H1 (cell line): ENCODE results near the gene USP35. TPM values are rescaled to one million over a fixed set of nuclear protein-coding genes. Genes with fewer than 3 reads are reported as not detected.

Experiments used
- CTCF ChIA-PET: fragments of 300-600 bp; sonication (Branson Sonifier 250); formaldehyde crosslinking; loops from one replicate; lab custom pipeline; 2021; ENCODE audit not compliant: partially characterized antibody; lab: Charles Lee
- POLR2A ChIA-PET: fragments of 300-600 bp; sonication (Branson Sonifier 250); formaldehyde crosslinking; loops from one replicate; lab custom pipeline; 2021; ENCODE audit warnings: inconsistent platforms; ENCODE audit not compliant: partially characterized antibody; lab: Charles Lee
- DNase-seq, 2 experiments: peaks; one replicate each; pipeline versions ENCODE4 v3.0.0 to v3.0.0-alpha.2; 2010 to 2022; ENCODE audit warnings: low spot score in 2 of 2, low read depth in 1 of 2, mixed read lengths in 1 of 2
- FAIRE-seq: peaks from 2 replicates; lab custom pipeline; 2011; peaks lifted over from hg19 to GRCh38; lab: Jason Lieb, UNC
- H2AFZ ChIP-seq: 2 replicates; pipeline ENCODE4 v1.8.1; 2012; ENCODE audit warnings: low read length, inconsistent platforms
- H2AK5ac ChIP-seq: 2 replicates; pipeline ENCODE4 v1.6.1; 2013; ENCODE audit warnings: low read depth, low read length
- H2BK120ac ChIP-seq: replicated peaks from 2 replicates; pipeline ENCODE3; 2013; ENCODE audit warnings: low read depth, low read length, inconsistent platforms
- H2BK12ac ChIP-seq: 2 replicates; pipeline ENCODE4 v1.6.1; 2013; ENCODE audit warnings: low read depth, low read length
- H2BK15ac ChIP-seq: 2 replicates; pipeline ENCODE4 v1.6.1; 2013; ENCODE audit warnings: low read length
- H2BK20ac ChIP-seq: 2 replicates; pipeline ENCODE4 v1.6.1; 2013; ENCODE audit warnings: low read length
- H2BK5ac ChIP-seq: 2 replicates; pipeline ENCODE4 v1.6.1; 2013; ENCODE audit warnings: low read depth, low read length
- H3K14ac ChIP-seq: 2 replicates; pipeline ENCODE4 v1.6.1; 2013; ENCODE audit warnings: inconsistent platforms; ENCODE audit not compliant: insufficient read length
- H3K18ac ChIP-seq: 2 replicates; pipeline ENCODE4 v1.6.1; 2013; ENCODE audit warnings: low read length; ENCODE audit errors: extremely low read depth
- H3K23ac ChIP-seq: 2 replicates; pipeline ENCODE4 v1.6.1; 2013; ENCODE audit warnings: inconsistent platforms; ENCODE audit not compliant: insufficient read length
- H3K23me2 ChIP-seq: 2 replicates; pipeline ENCODE4 v1.6.1; 2013; ENCODE audit warnings: low read depth, low read length
- H3K27ac ChIP-seq: 2 replicates; pipeline ENCODE4 v1.6.1; 2011; ENCODE audit warnings: low read depth, low read length, inconsistent platforms
- H3K27me3 ChIP-seq, 4 experiments: replicated peaks in 1 of 4; 1 replicate in 1 of 4; 2 replicates in 3 of 4; pipeline versions ENCODE4 v1.6.1 to v1.8.1; 2011 to 2013; ENCODE audit warnings: low read length in 3 of 4, mild to moderate bottlenecking in 3 of 4, inconsistent platforms in 2 of 4, mixed read lengths in 2 of 4, moderate library complexity in 1 of 4; ENCODE audit not compliant: control insufficient read depth in 3 of 4, insufficient read depth in 3 of 4; ENCODE audit errors: extremely low read depth in 1 of 4
- H3K36me3 ChIP-seq, 4 experiments: 2 replicates each; pipeline versions ENCODE4 v1.6.1 to v1.8.1; 2011 to 2013; ENCODE audit warnings: mild to moderate bottlenecking in 4 of 4, low read length in 3 of 4, moderate library complexity in 2 of 4, control low read depth in 1 of 4, inconsistent platforms in 1 of 4; ENCODE audit not compliant: insufficient read depth in 4 of 4, control insufficient read depth in 2 of 4
- H3K4ac ChIP-seq: replicated peaks from 2 replicates; pipeline ENCODE3; 2013; ENCODE audit warnings: low read length, low read depth, mixed read lengths, inconsistent platforms; ENCODE audit not compliant: insufficient read length
- H3K4me1 ChIP-seq, 4 experiments: replicated peaks in 1 of 4; 1 replicate in 1 of 4; 2 replicates in 3 of 4; pipeline versions ENCODE4 v1.6.1 to v1.8.1; 2011 to 2013; ENCODE audit warnings: low read length in 3 of 4, inconsistent platforms in 2 of 4, mixed read lengths in 1 of 4; ENCODE audit not compliant: insufficient read depth in 4 of 4, control insufficient read depth in 3 of 4
- H3K4me2 ChIP-seq, 2 experiments: 2 replicates each; pipeline versions ENCODE4 v1.6.1 to v1.8.1; 2011 to 2013; ENCODE audit warnings: low read depth in 2 of 2, low read length in 2 of 2, control low read depth in 1 of 2, inconsistent platforms in 1 of 2, mild to moderate bottlenecking in 1 of 2; ENCODE audit not compliant: insufficient read depth in 1 of 2
- H3K4me3 ChIP-seq, 4 experiments: fragments of 200-600, 300-600 bp in 1 of 4; sonication (generic), shearing (Covaris generic), sonication (Bioruptor Twin) in 1 of 4; 2 replicates each; pipeline versions ENCODE4 v1.5.1 to v1.8.1; 2011 to 2016; ENCODE audit warnings: low read length in 4 of 4, low read depth in 3 of 4, control low read depth in 2 of 4, inconsistent platforms in 2 of 4, mild to moderate bottlenecking in 2 of 4, mixed read lengths in 1 of 4, moderate library complexity in 1 of 4; ENCODE audit not compliant: insufficient read depth in 2 of 4; ENCODE audit errors: extremely low read depth in 1 of 4
- H3K56ac ChIP-seq: replicated peaks from 2 replicates; pipeline ENCODE3; 2013; ENCODE audit warnings: low read depth, mild to moderate bottlenecking, mixed read lengths, low read length, inconsistent platforms; ENCODE audit not compliant: insufficient read length
- H3K79me1 ChIP-seq: 2 replicates; pipeline ENCODE4 v1.6.1; 2013; ENCODE audit warnings: low read depth, low read length, control low read depth
- H3K79me2 ChIP-seq, 2 experiments: 2 replicates each; pipeline versions ENCODE4 v1.6.1 to v1.8.1; 2012 to 2013; ENCODE audit warnings: low read length in 2 of 2, mild to moderate bottlenecking in 2 of 2, inconsistent platforms in 1 of 2; ENCODE audit not compliant: insufficient read depth in 2 of 2, control insufficient read depth in 1 of 2
- H3K9ac ChIP-seq, 4 experiments: replicated peaks in 1 of 4; 1 replicate in 1 of 4; 2 replicates in 3 of 4; pipeline versions ENCODE4 v1.6.1 to v1.8.1; 2011 to 2013; ENCODE audit warnings: low read depth in 3 of 4, low read length in 3 of 4, control low read depth in 2 of 4, mild to moderate bottlenecking in 2 of 4, moderate library complexity in 2 of 4, inconsistent platforms in 1 of 4; ENCODE audit errors: extremely low read depth in 1 of 4
- H3K9me3 ChIP-seq, 2 experiments: 2 replicates each; pipeline versions ENCODE4 v1.6.1 to v1.8.1; 2012 to 2013; ENCODE audit warnings: mild to moderate bottlenecking in 2 of 2, moderate library complexity in 2 of 2, control low read depth in 1 of 2, inconsistent platforms in 1 of 2, low read depth in 1 of 2, low read length in 1 of 2, mixed read lengths in 1 of 2; ENCODE audit not compliant: insufficient read depth in 2 of 2
- H4K20me1 ChIP-seq, 2 experiments: replicated peaks in 1 of 2; 2 replicates each; pipeline versions ENCODE3 to v1.8.1; 2011 to 2013; ENCODE audit warnings: inconsistent platforms in 2 of 2, low read length in 2 of 2, mild to moderate bottlenecking in 1 of 2; ENCODE audit not compliant: insufficient read depth in 2 of 2, control insufficient read depth in 1 of 2
- H4K5ac ChIP-seq: 2 replicates; pipeline ENCODE4 v1.6.1; 2013; ENCODE audit warnings: low read length, low read depth, mixed read lengths, inconsistent platforms; ENCODE audit not compliant: insufficient read length
- H4K8ac ChIP-seq: 2 replicates; pipeline ENCODE4 v1.8.0; 2013; ENCODE audit warnings: mild to moderate bottlenecking, moderate library complexity, low read length, inconsistent platforms; ENCODE audit not compliant: insufficient read depth; ENCODE audit errors: extremely low read depth
- H4K91ac ChIP-seq: replicated peaks from 2 replicates; pipeline ENCODE3; 2013; ENCODE audit warnings: low read length, mixed read lengths, inconsistent platforms; ENCODE audit not compliant: insufficient read length
- CHD2 ChIP-seq: IDR thresholded peaks from 2 replicates; pipeline ENCODE4 v1.6.1; 2012; ENCODE audit warnings: low read length, improper control_type of control experiment
- FOSL1 ChIP-seq: IDR thresholded peaks from 2 replicates; pipeline ENCODE4 v1.6.1; 2011; ENCODE audit warnings: mild to moderate bottlenecking, low read depth, low read length, moderate library complexity; ENCODE audit not compliant: insufficient read depth
- JUND ChIP-seq: IDR thresholded peaks from 2 replicates; pipeline ENCODE4 v1.6.1; 2011; ENCODE audit warnings: mild to moderate bottlenecking, improper control_type of control experiment, low read length
- KDM5A ChIP-seq: fragments of 200-600 bp; IDR thresholded peaks from 2 replicates; pipeline ENCODE4 v1.7.1; 2012; ENCODE audit warnings: mild to moderate bottlenecking, low read length, inconsistent platforms, mixed read lengths
- POLR2A ChIP-seq, 2 experiments: IDR thresholded peaks; 1 replicate in 1 of 2; 2 replicates in 1 of 2; pipeline ENCODE4 v1.6.1; 2011; ENCODE audit warnings: low read depth in 2 of 2, low read length in 2 of 2, mild to moderate bottlenecking in 2 of 2; ENCODE audit errors: control extremely low read depth in 1 of 2
- TAF7 ChIP-seq: optimal IDR thresholded peaks from 2 replicates; pipeline ENCODE3; 2011; ENCODE audit warnings: low read depth, mild to moderate bottlenecking, inconsistent platforms, low read length, moderate library complexity, borderline replicate concordance
- TCF12 ChIP-seq: IDR thresholded peaks from 2 replicates; pipeline ENCODE4 v1.6.1; 2011; ENCODE audit warnings: low read depth, mild to moderate bottlenecking, low read length
- WGBS, 2 experiments: shearing (Covaris generic) in 1 of 2; methylation state at CpG; one replicate each; pipeline versions ENCODE4 v1.1.6 to v1.1.7; 2013 to 2015; ENCODE audit warnings: low lambda C conversion rate in 2 of 2, mixed read lengths in 2 of 2, inconsistent platforms in 1 of 2, low coverage in 1 of 2, missing lambda C conversion rate in 1 of 2; ENCODE audit not compliant: insufficient replicate concordance in 2 of 2, insufficient coverage in 1 of 2, insufficient read length in 1 of 2; ENCODE audit errors: extremely low coverage in 1 of 2, missing lambda C conversion rate in 1 of 2; 5-methylcytosine and 5-hydroxymethylcytosine counted together
- polyA plus RNA-seq, 7 experiments: library from polyadenylated mRNA; depleted of rRNA in 3 of 7; stranded (reverse) in 5 of 7; unstranded in 2 of 7; fragments of >200 nt in 5 of 7; fragments of 200-250 nt in 2 of 7; gene quantifications; 1 replicate in 5 of 7; 2 replicates in 1 of 7; 4 replicates in 1 of 7; pipeline versions ENCODE4 v1.2.1 to v1.2.3, GENCODE V29; 2011 to 2013; ENCODE audit warnings: missing spikeins in 2 of 7, mixed read lengths in 2 of 7
- total RNA-seq: library from RNA; stranded (reverse); fragmentation: NEBNext Ultra II Directional; extraction: Animal tissue kit (Norgen Biotek cat#: 25700); gene quantifications from 2 replicates; pipeline ENCODE4 v1.2.1, GENCODE V29; 2021

The USP35 gene
- total and polyA plus RNA-seq, 2 of the 8 experiments (the other 6 are each of a cell fraction or from before 2014, with no cell fraction given): 4.6 to 6.8 TPM

DNA sequence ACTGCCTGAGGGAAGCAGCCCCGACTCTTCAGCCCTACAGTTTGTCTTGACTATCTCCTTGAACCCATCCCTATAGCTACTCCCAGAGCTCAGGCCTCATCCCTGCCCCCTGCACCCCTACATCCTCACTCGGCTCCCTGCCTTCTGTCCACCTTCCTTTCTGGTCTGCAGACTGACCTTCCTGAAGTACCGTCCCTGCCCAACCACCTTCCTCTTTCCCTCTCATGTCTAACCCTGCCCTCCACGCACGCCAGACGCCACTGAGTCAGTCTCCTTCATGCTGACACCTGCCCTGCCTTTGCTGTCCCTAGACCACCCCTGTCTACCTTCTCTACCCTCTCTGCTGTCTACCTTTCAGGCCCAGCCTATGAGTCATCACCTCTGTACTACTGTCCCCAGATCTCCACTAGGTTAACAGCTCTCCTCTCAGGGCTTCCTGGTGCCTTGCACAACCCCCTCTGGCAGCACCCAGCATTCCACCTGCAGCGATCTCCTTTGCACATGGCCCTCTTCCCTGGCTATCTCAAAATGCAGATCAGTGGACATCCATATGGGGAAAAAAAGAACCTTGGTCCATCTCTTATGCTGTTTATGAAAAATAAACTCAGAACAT is 9.2 kb upstream of the USP35 start:
- Histone ChIP-seq H2AK5ac (0 out of 2 replicates have a peak overlapping the region, but pooled peaks have one; percentile 53), H3K9me3 (no peaks in the 10 kb centered on the region), H3K4me2 (no peak overlapping the region), H2BK20ac (no peak overlapping the region), H3K18ac (no peak overlapping the region), H2AFZ (no peak overlapping the region), H3K23ac (no peak overlapping the region), H2BK15ac (peak overlapping the region; percentile 61; the same call in 1 of the 2 replicates), H4K5ac (no peak overlapping the region), H3K9ac (no peak overlapping the region), H2BK12ac (no peak overlapping the region), H4K8ac (no peak overlapping the region), H3K14ac (no peak overlapping the region), H3K27ac (no peak overlapping the region), H3K27me3 (no peaks in the 10 kb centered on the region), H3K4ac (no peak overlapping the region), H3K36me3 (no peaks in the 10 kb centered on the region), H3K79me1 (no peaks in the 10 kb centered on the region), H2BK5ac (peak overlapping the region; percentile 66), H3K4me3 (no peak overlapping the region), H4K20me1 (no peaks in the 10 kb centered on the region), H3K4me1 (peaks cover 0 to 2% (median 0%) of the 10 kb centered on the region in 4 experiments; a peak in 1 of 7 replicates), H3K56ac (no peak overlapping the region), H4K91ac (no peak overlapping the region), H3K79me2 (no peaks in the 10 kb centered on the region), H2BK120ac (no peak overlapping the region), H3K23me2 (0 out of 2 replicates have a peak, but pooled peaks cover 2% of the 10 kb centered on the region)
- no peak for TF ChIP-seq TAF7
- TF ChIP-seq JUND: 0 out of 2 replicates have a peak, but pooled peaks have one; percentile 23
- no peak for TF ChIP-seq POLR2A (IDR thresholded peaks at IDR 0.05; ENCODE audit: control extremely low read depth in 1 of 2, low read depth in 2 of 2, low read length in 2 of 2)
- no peak for TF ChIP-seq FOSL1
- TF ChIP-seq CHD2: no peak
- no peak for TF ChIP-seq KDM5A
- no peak for TF ChIP-seq TCF12
- ChIA-PET CTCF (interaction anchor here (1.1 kb wide), 1 partner anchor 11 kb away, joined by 4 read pairs; no protein-coding TSS in a partner anchor), POLR2A (no interaction called here)
- no peak for FAIRE-seq
- WGBS, 2 experiments: 82% methylated on average over 7 of the region's 7 CpGs; no CpG with 5 or more reads in 1 of the 2 experiments
- no peak for DNase-seq
